WERI-Rb-1 (cell line): ENCODE measurements around the gene AP3S1.

Experiments
- DNase-seq: peaks from one replicate; pipeline ENCODE4 v3.0.0-alpha.2; 2020
- H3K27ac ChIP-seq: fragments of 250-450 bp; sonication (Bioruptor Pico); 2 replicates; pipeline ENCODE4 v1.5.1; 2020; ENCODE audit warnings: mild to moderate bottlenecking, moderate library complexity
- H3K27me3 ChIP-seq: fragments of 250-450 bp; sonication (Bioruptor Pico); 2 replicates; pipeline ENCODE4 v1.5.1; 2021; ENCODE audit warnings: mild to moderate bottlenecking, low read depth, moderate library complexity; ENCODE audit not compliant: insufficient read depth, severe bottlenecking
- H3K36me3 ChIP-seq: fragments of 250-450 bp; sonication (Bioruptor Pico); 2 replicates; pipeline ENCODE4 v1.5.1; 2020; ENCODE audit warnings: mild to moderate bottlenecking, moderate library complexity
- H3K4me3 ChIP-seq: 2 replicates; pipeline ENCODE4 v1.5.1; 2011; ENCODE audit warnings: low read depth, mild to moderate bottlenecking, control low read depth, low read length
- H3K9me3 ChIP-seq: fragments of 250-450 bp; sonication (Bioruptor Pico); 2 replicates; pipeline ENCODE4 v1.5.1; 2021; ENCODE audit warnings: mild to moderate bottlenecking, moderate library complexity; ENCODE audit not compliant: severe bottlenecking
- CTCF ChIP-seq: IDR thresholded peaks from 2 replicates; pipeline ENCODE4 v1.5.1; 2011; ENCODE audit warnings: low read depth, mild to moderate bottlenecking, control low read depth, inconsistent platforms, low read length

Gene AP3S1

GRCh38 chr5:115849258-115849798, 7.6 kb downstream of the AP3S1 start:
- TF ChIP-seq CTCF = no peak
- Histone ChIP-seq H3K4me3 (no peak overlapping the region), H3K27ac (no peak overlapping the region), H3K27me3 (no peaks in the 10 kb centered on the region), H3K9me3 (no peaks in the 10 kb centered on the region), H3K36me3 (no peaks in the 10 kb centered on the region)
- DNase-seq = no peak

- H3K36me3 ChIP-seq = no peaks in the 10 kb centered on the region
Measured at GRCh38 chr5:115850744-115851416, 9.1 kb downstream of the AP3S1 start.

GRCh38 chr5:115854139-115854538, 12.4 kb downstream of the AP3S1 start:
- TF ChIP-seq CTCF = no peak
- Histone ChIP-seq H3K27ac (no peak overlapping the region), H3K4me3 (no peak overlapping the region), H3K9me3 (no peaks in the 10 kb centered on the region), H3K36me3 (no peaks in the 10 kb centered on the region), H3K27me3 (no peaks in the 10 kb centered on the region)
- no peak for DNase-seq

More at GRCh38 chr5:115850744-115851416, 9.1 kb downstream of the AP3S1 start:
- Histone ChIP-seq H3K4me3 (no peak overlapping the region), H3K27ac (no peak overlapping the region), H3K27me3 (no peaks in the 10 kb centered on the region), H3K9me3 (no peaks in the 10 kb centered on the region)
- TF ChIP-seq CTCF = no peak
- no peak for DNase-seq

- H3K27ac ChIP-seq = no peak overlapping the region
Measured at GRCh38 chr5:115855959-115856358, 14.2 kb downstream of the AP3S1 start.

GRCh38 chr5:115857057-115857479, 15.3 kb downstream of the AP3S1 start:
- H3K9me3 ChIP-seq = no peaks in the 10 kb centered on the region
- DNase-seq = no peak
- no peaks in the 10 kb centered on the region for H3K36me3 ChIP-seq
- no peak overlapping the region for H3K27ac ChIP-seq
- H3K4me3 ChIP-seq = no peak overlapping the region
- no peak for TF ChIP-seq CTCF
- H3K27me3 ChIP-seq = no peaks in the 10 kb centered on the region

More at GRCh38 chr5:115855959-115856358, 14.2 kb downstream of the AP3S1 start:
- Histone ChIP-seq H3K36me3 (no peaks in the 10 kb centered on the region), H3K4me3 (no peak overlapping the region), H3K27me3 (no peaks in the 10 kb centered on the region), H3K9me3 (no peaks in the 10 kb centered on the region)
- no peak for DNase-seq
- no peak for TF ChIP-seq CTCF
